HG02642 (cell line): ENCODE results near the gene NRG4.
"Not testable (repeated sequence)": the region's sequence is repeated elsewhere in the genome, so short reads cannot be mapped to it uniquely, and the experiment has no call there.

Source experiments
- ATAC-seq: cut with Tn5 transposase; IDR thresholded peaks from one replicate; pipeline ENCODE4 v1.9.1; 2021; ENCODE audit warnings: mild to moderate bottlenecking; ENCODE audit not compliant: unreplicated experiment, poor library complexity

Gene NRG4

GRCh38 chr15:75995611-75996010, 16.6 kb downstream of the NRG4 start:
- ATAC-seq, result no peak

GRCh38 chr15:75994220-75994619, 18.0 kb downstream of the NRG4 start:
- ATAC-seq, result no peak

DNA sequence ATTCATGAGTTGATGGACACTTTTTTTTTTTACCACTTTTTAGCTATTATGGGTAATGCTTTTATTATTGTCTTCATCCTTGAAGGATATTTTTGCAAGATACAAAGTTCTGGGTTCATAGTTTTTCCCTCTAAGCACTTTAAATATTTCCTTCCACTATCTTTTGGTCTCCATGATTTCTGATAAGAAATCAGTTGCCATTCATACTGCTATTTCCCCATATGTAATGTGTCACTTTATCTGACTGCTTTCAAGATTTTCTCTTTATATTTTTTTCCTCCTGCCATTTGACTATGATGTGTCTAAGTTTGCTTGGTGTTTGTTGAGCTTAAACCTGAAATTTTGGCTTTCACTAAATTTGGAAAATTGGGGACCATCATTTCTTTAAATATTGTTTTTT, 19.3 kb downstream of the NRG4 start:
- ATAC-seq, result no peak

DNA sequence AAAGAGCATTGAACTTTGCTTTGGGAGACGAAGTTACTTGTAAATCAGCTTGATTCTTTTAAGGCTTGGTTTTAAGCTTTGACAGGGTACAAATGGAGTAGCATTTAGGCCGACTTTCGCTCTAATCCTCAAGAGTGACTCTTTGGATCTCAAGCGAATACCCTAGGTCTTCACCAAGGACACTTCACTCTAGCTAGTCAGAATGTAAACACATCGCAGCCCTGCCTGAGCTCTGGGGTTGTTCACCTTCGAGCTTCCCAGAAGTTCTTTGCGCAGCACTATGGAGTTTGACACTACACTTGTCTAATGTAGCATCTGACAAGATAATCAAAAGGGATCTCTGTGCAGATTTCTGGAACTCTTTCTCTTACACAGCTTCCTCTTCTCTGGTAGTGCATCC, 22.3 kb downstream of the NRG4 start:
- no peak for ATAC-seq

DNA sequence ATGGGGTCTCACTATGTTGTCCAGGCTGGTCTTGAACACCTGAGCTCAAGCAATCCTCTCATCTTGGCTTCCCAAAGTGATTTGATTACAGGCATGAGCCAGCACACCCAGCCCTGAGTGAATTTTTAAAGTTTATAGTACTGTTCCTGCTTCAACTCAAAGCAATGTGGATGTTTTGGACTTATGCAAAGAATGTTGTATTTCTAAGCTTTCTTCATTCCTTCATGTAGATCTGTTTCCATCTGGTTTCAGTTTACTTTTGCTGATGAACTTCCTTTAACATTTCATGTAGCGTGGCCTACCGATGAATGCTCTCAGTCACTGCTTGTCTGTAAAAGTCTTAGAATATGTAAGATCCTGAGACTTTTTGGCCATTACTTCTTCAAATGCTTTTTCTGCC, 23.2 kb downstream of the NRG4 start:
- no peak for ATAC-seq

- ATAC-seq, result no peak
Measured at GRCh38 chr15:75985971-75986370, 26.3 kb downstream of the NRG4 start.

GRCh38 chr15:75984706-75985105, 27.5 kb downstream of the NRG4 start:
- not testable (repeated sequence) for ATAC-seq

- no peak for ATAC-seq
Measured at GRCh38 chr15:75982468-75982867, 29.8 kb downstream of the NRG4 start.

- ATAC-seq, result no peak
Measured at GRCh38 chr15:75981149-75981815, 30.9 kb downstream of the NRG4 start.

DNA sequence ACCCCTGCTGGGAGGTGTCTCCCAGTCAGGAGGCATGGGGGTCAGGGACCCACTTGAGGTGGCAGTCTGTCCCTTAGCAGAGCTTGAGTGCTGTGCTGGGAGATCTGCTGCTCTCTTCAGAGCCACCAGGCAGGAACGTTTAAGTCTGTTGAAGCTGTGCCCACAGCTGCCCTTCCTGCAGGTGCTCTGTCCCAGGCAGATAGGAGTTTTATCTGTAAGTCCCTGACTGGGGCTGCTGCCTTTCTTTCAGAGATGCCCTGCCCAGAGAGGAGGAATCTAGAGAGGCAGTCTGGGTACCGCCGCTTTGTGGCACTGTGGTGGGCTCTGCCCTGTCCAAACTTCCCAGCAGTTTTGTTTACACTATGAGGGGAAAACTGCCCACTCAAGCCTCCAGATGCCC, 35.5 kb downstream of the NRG4 start:
- ATAC-seq, result not testable (repeated sequence)

DNA sequence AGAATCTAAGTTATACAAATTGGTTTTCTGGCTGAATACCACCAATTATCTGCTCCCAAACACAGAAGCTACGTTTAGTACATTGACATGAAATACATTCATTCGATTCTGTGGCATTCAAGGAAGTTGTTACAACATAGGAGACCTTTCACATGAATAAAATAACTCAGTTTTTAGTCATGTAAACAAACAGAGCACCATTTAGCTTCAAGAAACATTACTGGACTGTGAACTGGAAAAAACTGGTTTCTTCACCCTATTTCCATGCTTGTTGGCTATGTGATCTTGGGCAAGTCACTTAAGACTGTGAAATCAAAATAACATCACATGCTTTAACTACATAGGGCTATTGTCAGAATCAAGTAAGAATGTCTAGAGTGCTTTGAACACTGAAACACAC, 46.2 kb downstream of the NRG4 start:
- ATAC-seq, result no peak

DNA sequence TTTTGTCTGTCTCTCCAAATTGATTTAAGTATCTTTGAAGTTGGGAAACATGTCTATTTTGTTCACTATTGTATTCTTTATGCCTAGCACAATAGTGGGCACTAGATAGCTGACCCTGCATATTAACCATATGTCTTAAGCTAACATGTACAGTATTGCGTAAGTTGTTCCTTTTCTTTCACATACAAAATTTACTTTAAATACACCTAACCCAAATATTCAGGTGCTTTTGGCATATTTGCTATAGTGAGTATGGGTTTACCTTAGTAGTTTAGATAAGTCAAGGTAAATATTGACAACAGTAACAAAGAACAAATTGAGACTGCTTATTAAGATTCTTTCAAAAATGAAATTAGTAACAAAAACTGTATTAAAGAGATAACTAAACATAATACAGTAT, 50.9 kb downstream of the NRG4 start:
- no peak for ATAC-seq

- no peak for ATAC-seq
Measured at GRCh38 chr15:75955720-75956119, 56.5 kb downstream of the NRG4 start.

- ATAC-seq, result no peak
Measured at GRCh38 chr15:75952525-75952924, 59.7 kb downstream of the NRG4 start.

DNA sequence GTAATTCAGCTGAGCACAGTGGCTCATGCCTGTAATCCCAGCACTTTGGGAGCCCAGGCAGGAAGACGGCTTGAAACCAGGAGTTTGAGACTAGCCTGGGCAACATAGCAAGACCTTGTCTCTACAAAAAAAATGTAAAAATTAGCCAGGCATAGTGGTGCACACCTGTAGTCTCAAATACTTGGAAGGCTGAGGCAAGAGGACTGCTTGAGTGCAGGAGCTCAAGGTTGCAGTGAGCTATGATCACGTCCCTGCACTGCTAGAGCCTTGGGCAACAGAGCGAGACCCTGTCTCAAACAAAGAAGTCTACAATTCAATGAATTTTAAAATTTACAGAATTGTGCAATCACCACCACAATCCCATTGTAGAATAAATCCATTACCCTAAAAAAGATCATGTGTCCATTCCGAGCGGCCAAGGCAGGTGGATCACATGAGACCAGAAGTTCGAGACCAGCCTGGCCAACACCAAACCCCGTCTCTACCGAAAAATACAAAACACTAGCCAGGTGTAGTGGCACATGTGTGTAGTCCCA, 63.4 kb downstream of the NRG4 start:
- ATAC-seq, result no peak

GRCh38 chr15:75947092-75947491, 65.1 kb downstream of the NRG4 start:
- no peak for ATAC-seq

GRCh38 chr15:75945953-75946352, 66.3 kb downstream of the NRG4 start:
- ATAC-seq, result no peak

DNA sequence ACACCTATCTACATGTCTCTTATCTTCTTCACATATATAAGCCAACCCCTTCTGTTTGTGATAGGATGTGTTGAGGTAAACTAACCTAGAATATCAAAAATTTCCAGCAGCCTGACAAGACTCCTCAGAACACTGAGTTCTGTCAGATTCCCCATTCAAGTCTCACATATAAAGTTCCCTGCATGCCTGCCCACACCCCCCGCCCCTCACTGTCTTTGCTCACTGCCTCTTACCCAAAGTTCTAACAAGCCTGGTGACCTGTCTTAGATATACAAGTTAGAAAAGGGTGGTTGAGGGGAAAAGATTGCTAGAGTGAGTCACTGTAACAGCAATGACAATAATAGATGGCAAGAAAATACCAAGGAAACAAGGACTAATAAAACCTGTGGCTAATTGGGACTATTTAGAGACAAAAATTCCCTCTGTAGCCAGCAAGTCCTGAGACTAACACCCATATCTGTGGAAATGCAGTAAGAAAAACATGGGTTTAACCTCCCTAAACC, 68.5 kb downstream of the NRG4 start:
- ATAC-seq, result no peak

DNA sequence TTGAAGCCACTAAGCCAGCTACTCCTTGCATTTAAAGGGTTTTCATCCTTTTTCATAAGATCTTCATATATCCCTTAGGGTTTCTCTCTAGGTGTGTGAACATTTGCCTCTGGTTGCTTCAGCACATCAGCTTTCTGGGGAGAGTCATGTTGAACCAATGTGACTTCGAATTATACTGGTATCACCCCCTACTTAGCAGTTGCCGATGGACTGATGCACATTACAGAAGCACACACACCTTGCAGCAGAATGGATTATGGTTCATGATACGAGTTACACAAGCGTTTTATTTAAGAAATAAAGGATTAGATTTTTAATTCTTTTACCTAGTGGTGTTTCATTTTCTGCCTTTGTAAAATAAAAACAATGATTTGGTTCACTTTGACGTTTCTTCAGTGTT, 69.0 kb downstream of the NRG4 start:
- no peak for ATAC-seq

DNA sequence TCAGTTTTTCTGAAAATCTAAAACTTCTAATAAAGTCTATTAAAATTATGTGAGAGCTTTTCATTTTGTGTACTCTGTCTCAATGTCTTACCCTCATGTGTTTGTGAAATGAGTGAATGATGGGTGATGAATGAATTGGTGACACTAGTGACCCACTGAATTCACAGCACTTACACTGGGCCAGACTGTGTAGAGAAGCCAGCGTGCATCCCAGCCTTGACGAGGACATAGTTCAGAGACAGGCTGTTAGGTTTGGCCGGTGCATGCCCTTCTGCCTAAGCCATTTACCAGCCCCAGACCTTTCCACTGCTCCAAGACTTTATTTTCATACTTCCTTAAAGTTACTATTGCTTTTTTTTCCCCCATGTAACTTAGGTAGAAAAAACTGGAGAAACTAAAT, 69.8 kb downstream of the NRG4 start:
- ATAC-seq, result no peak

- ATAC-seq, result no peak
Measured at GRCh38 chr15:75930866-75931265, 81.4 kb downstream of the NRG4 start.

DNA sequence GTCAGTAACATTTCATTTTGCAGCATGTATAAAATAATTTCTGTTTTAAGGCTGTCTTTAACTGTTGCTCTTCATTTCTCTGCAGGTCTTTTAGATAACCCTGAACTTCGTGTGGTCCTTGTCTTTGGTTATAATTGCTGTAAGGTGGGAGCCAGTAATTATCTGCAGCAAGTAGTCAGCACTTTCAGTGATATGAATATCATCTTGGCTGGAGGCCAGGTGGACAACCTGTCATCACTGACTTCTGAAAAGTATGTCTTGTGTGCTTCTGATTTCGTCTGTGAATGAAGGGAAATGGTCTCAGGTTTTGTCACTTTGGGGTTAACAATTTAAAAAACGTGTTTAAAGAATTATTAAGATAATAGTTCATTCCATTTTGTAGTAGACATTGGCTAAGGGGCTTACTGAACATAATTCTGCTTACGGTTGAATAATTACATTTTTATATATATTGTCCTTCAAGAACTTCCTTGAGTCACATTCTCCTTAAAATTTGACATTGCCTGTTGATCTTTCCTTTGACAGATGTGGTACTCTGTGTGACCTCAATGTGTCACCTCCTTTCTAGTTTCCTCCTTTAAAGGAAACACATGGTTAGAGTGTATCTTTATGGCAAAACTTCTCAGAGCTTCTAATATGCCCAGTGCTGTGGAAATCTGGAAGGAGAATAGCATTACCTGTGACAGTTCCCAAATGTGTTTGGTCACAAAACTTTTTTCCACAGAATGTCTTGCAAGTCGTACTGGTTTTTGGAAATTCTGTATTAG, 82.2 kb downstream of the NRG4 start:
- no peak for ATAC-seq
